Measurements from ENCODE around the gene EPM2AIP1. TPM values are rescaled to one million over a fixed set of nuclear protein-coding genes. Genes with fewer than 3 reads are reported as not detected.

The EPM2AIP1 gene
- total RNA-seq, 2 experiments from 2014 or later, result 31.7 to 35.7 TPM

DNA sequence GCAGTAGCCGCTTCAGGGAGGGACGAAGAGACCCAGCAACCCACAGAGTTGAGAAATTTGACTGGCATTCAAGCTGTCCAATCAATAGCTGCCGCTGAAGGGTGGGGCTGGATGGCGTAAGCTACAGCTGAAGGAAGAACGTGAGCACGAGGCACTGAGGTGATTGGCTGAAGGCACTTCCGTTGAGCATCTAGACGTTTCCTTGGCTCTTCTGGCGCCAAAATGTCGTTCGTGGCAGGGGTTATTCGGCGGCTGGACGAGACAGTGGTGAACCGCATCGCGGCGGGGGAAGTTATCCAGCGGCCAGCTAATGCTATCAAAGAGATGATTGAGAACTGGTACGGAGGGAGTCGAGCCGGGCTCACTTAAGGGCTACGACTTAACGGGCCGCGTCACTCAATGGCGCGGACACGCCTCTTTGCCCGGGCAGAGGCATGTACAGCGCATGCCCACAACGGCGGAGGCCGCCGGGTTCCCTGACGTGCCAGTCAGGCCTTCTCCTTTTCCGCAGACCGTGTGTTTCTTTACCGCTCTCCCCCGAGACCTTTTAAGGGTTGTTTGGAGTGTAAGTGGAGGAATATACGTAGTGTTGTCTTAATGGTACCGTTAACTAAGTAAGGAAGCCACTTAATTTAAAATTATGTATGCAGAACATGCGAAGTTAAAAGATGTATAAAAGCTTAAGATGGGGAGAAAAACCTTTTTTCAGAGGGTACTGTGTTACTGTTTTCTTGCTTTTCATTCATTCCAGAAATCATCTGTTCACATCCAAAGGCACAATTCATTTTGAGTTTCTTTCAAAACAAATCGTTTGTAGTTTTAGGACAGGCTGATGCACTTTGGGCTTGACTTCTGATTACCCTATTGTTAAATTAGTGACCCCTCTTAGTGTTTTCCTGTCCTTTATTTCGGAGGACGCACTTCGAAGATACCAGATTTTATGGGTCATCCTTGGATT is 674 bp upstream of the EPM2AIP1 start, which contains the start of gene MLH1:
MLH1 (plus strand) TSS at position 193 of the 958 bp plus-strand sequence; CDS start at position 223, 30 bp downstream.
- Histone ChIP-seq H2AFZ (ENCODE audit: low read length) (peak within 1 kb of the TSS; percentile 79), H3K36me3 (ENCODE audit: insufficient read depth, low read length) (peaks cover 72% of the 10 kb centered on the region), H3K79me2 (ENCODE audit: insufficient read depth, low read depth, low read length) (peaks cover 82% of the 10 kb centered on the region), H4K20me1 (ENCODE audit: insufficient read depth, low read length) (peaks cover 34% of the 10 kb centered on the region), H3K27ac (ENCODE audit: low read depth, low read length, poor library complexity, severe bottlenecking) (peak within 1 kb of the TSS; percentile 81), H3K4me2 (ENCODE audit: low read length) (peak within 1 kb of the TSS; percentile 94), H3K4me1 (ENCODE audit: insufficient read depth, low read length, poor library complexity, severe bottlenecking) (peaks cover 25% of the 10 kb centered on the region), H3K9me2 (ENCODE audit: insufficient read depth, low read length) (no peaks in the 10 kb centered on the region), H3K9me3 (ENCODE audit: low read length) (no peaks in the 10 kb centered on the region), H3K4me3 (ENCODE audit: low read depth, low read length, poor library complexity, severe bottlenecking) (peak within 1 kb of the TSS; percentile 83)
- no peak for TF ChIP-seq EZH2phosphoT487 (IDR thresholded peaks at IDR 0.05; ENCODE audit: borderline replicate concordance, low read depth, low read length)
- TF ChIP-seq, protein P1, sequence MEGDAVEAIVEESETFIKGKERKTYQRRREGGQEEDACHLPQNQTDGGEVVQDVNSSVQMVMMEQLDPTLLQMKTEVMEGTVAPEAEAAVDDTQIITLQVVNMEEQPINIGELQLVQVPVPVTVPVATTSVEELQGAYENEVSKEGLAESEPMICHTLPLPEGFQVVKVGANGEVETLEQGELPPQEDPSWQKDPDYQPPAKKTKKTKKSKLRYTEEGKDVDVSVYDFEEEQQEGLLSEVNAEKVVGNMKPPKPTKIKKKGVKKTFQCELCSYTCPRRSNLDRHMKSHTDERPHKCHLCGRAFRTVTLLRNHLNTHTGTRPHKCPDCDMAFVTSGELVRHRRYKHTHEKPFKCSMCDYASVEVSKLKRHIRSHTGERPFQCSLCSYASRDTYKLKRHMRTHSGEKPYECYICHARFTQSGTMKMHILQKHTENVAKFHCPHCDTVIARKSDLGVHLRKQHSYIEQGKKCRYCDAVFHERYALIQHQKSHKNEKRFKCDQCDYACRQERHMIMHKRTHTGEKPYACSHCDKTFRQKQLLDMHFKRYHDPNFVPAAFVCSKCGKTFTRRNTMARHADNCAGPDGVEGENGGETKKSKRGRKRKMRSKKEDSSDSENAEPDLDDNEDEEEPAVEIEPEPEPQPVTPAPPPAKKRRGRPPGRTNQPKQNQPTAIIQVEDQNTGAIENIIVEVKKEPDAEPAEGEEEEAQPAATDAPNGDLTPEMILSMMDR (conservative IDR thresholded peaks at IDR 0.05; ENCODE audit: low read length), result no peak
- intact Hi-C loops (cut with micrococcal nuclease; ENCODE audit: unreplicated experiment), result loop anchor here (2.0 kb wide), 1 partner anchor 81 kb away; no protein-coding TSS in a partner anchor
- CTCF ChIA-PET (ENCODE audit: unreplicated experiment), result interaction anchor here (0.8 to 2.4 kb wide), 5 partner anchors 24 to 117 kb away, joined by 3 to 7 read pairs (median 4); partner anchors contain the start of gene TRANK1
- BruUV-seq (replicated peaks), result TSS peak; percentile 91
- POLR2A ChIA-PET, result interaction anchor here (0.7 to 4.2 kb wide), 23 partner anchors 12 to 188 kb away, joined by 3 to 21 read pairs (median 4); no protein-coding TSS in a partner anchor
- peak; percentile 100 for DNase-seq (ENCODE audit: low spot score)

DNA sequence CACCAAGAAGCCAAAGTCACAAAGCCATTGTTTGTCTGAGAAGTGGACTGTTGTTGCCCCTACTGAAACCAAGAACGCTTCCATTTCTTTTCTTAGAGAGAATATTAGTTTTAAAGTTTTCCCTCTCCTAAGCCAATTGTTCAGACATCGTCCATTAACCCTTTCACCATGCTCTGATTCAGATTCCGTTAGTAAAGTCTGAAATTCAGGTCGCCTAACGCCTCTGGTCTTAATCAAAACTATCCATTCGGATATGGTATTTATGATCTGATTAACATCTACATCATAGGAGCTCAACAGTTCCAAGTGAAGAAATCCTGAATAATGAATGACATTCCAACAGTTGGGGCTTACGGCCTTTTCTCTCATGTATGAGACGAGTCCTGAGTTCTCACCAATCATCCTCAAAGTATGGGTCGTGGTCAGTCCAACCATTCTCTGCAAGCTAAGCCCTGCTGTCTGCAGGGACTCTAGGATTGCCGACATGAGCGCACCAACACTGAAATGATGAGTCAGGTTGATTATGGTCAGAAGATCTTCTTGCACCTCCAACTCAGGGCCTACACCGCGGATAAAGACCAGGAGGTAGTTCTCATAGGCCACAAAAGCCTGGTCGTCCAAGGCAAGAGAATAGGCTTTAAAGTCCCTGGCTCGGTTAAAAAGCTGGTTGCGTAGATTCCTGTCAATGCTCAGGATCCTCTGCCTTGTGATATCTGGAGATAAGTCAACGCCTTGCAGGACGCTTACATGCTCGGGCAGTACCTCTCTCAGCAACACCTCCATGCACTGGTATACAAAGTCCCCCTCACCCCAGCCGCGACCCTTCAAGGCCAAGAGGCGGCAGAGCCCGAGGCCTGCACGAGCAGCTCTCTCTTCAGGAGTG is 767 bp downstream of the EPM2AIP1 start:
- peak overlapping the region; percentile 78 for H3K4me3 ChIP-seq (ENCODE audit: low read depth, low read length, poor library complexity, severe bottlenecking)
- intact Hi-C loops (cut with micrococcal nuclease; ENCODE audit: unreplicated experiment), result loop anchor here (2.0 kb wide), 1 partner anchor 79 kb away; no protein-coding TSS in a partner anchor
- POLR2A ChIA-PET, result interaction anchor here (0.5 to 4.2 kb wide), 23 partner anchors 11 to 221 kb away, joined by 3 to 21 read pairs (median 4); no protein-coding TSS in a partner anchor

More for the DNA sequence above, 767 bp downstream of the EPM2AIP1 start:
- DNase-seq (ENCODE audit: low spot score), result peak; percentile 31
- Histone ChIP-seq H3K9me3 (ENCODE audit: low read length) (no peaks in the 10 kb centered on the region), H2AFZ (ENCODE audit: low read length) (peak overlapping the region; percentile 6; the same call in 1 of the 2 replicates), H3K79me2 (ENCODE audit: insufficient read depth, low read depth, low read length) (peaks cover 88% of the 10 kb centered on the region), H3K27ac (ENCODE audit: low read depth, low read length, poor library complexity, severe bottlenecking) (peak overlapping the region; percentile 76), H3K36me3 (ENCODE audit: insufficient read depth, low read length) (peaks cover 70% of the 10 kb centered on the region), H3K9me2 (ENCODE audit: insufficient read depth, low read length) (no peaks in the 10 kb centered on the region), H4K20me1 (ENCODE audit: insufficient read depth, low read length) (peaks cover 41% of the 10 kb centered on the region), H3K4me1 (ENCODE audit: insufficient read depth, low read length, poor library complexity, severe bottlenecking) (peaks cover 36% of the 10 kb centered on the region), H3K4me2 (ENCODE audit: low read length) (peak overlapping the region; percentile 88)
- TF ChIP-seq, protein P1 (conservative IDR thresholded peaks at IDR 0.05; ENCODE audit: low read length), result no peak
- TF ChIP-seq EZH2phosphoT487 (IDR thresholded peaks at IDR 0.05; ENCODE audit: borderline replicate concordance, low read depth, low read length), result no peak
- BruUV-seq (replicated peaks), result TSS peak; percentile 54
- CTCF ChIA-PET (ENCODE audit: unreplicated experiment), result interaction anchor here (0.8 to 2.4 kb wide), 4 partner anchors 22 to 115 kb away, joined by 3 to 7 read pairs (median 4); partner anchors contain the start of gene TRANK1

Measured in OCI-LY7 (cell line).